Measurements from ENCODE around the gene TNIK.

The TNIK gene

GRCh38 chr3:171192176-171192854 lies 267.9 kb downstream of the TNIK start:
- TF ChIP-seq REST (IDR thresholded peaks at IDR 0.05; ENCODE audit: insufficient read depth in 1 of 2, low read depth in 2 of 2, low read length in 2 of 2) (no peak), TAF1 (IDR thresholded peaks at IDR 0.05; ENCODE audit: borderline replicate concordance, insufficient read depth, low read length) (no peak), FOXP2 (optimal IDR thresholded peaks at IDR 0.05; ENCODE audit: borderline replicate concordance, extremely low read depth, extremely low read length, insufficient read depth) (no peak)

- TF ChIP-seq FOXP2 (optimal IDR thresholded peaks at IDR 0.05; ENCODE audit: borderline replicate concordance, extremely low read depth, extremely low read length, insufficient read depth) (no peak), REST (IDR thresholded peaks at IDR 0.05; ENCODE audit: insufficient read depth in 1 of 2, low read depth in 2 of 2, low read length in 2 of 2) (no peak), POLR2AphosphoS5 (IDR thresholded peaks at IDR 0.05; ENCODE audit: low read depth, low read length) (no peak), TAF1 (IDR thresholded peaks at IDR 0.05; ENCODE audit: borderline replicate concordance, insufficient read depth, low read length) (no peak), SIN3A (IDR thresholded peaks at IDR 0.05; ENCODE audit: borderline replicate concordance, insufficient read depth, low read length) (no peak)
These were observed 269.5 kb downstream of the TNIK start for GRCh38 chr3:171190668-171191067.

- TF ChIP-seq POLR2AphosphoS5 (IDR thresholded peaks at IDR 0.05; ENCODE audit: low read depth, low read length) (no peak), FOXP2 (optimal IDR thresholded peaks at IDR 0.05; ENCODE audit: borderline replicate concordance, extremely low read depth, extremely low read length, insufficient read depth) (no peak), SIN3A (IDR thresholded peaks at IDR 0.05; ENCODE audit: borderline replicate concordance, insufficient read depth, low read length) (no peak), REST (IDR thresholded peaks at IDR 0.05; ENCODE audit: insufficient read depth in 1 of 2, low read depth in 2 of 2, low read length in 2 of 2) (no peak), TAF1 (IDR thresholded peaks at IDR 0.05; ENCODE audit: borderline replicate concordance, insufficient read depth, low read length) (no peak)
These were observed 270.7 kb downstream of the TNIK start for GRCh38 chr3:171189394-171190080.

- TF ChIP-seq REST (IDR thresholded peaks at IDR 0.05; ENCODE audit: insufficient read depth in 1 of 2, low read depth in 2 of 2, low read length in 2 of 2) = no peak
- no peak for TF ChIP-seq POLR2AphosphoS5 (IDR thresholded peaks at IDR 0.05; ENCODE audit: low read depth, low read length)
- TF ChIP-seq TAF1 (IDR thresholded peaks at IDR 0.05; ENCODE audit: borderline replicate concordance, insufficient read depth, low read length) = no peak
- TF ChIP-seq SIN3A (IDR thresholded peaks at IDR 0.05; ENCODE audit: borderline replicate concordance, insufficient read depth, low read length) = no peak
- TF ChIP-seq FOXP2 (optimal IDR thresholded peaks at IDR 0.05; ENCODE audit: borderline replicate concordance, extremely low read depth, extremely low read length, insufficient read depth) = no peak
These were observed 272.4 kb downstream of the TNIK start for GRCh38 chr3:171187706-171188290.

Data from PFSK-1 (cell line).